Bronchial epithelial cell (primary cell): Measurements from ENCODE around the gene KLF13. TPM values are rescaled to one million over a fixed set of nuclear protein-coding genes. Genes with fewer than 3 reads are reported as not detected.

Experiments used
- DNase-seq: peaks from one replicate; pipeline ENCODE4 v3.0.0-alpha.2; 2010; ENCODE audit warnings: low read depth
- FAIRE-seq: peaks from 2 replicates; lab custom pipeline; 2011; peaks lifted over from hg19 to GRCh38; lab: Jason Lieb, UNC
- H3K27me3 ChIP-seq: 2 replicates; pipeline ENCODE4 v1.5.1; 2011; ENCODE audit warnings: low read length; ENCODE audit not compliant: control insufficient read depth, insufficient read depth
- H3K36me3 ChIP-seq: 2 replicates; pipeline ENCODE4 v1.5.1; 2011; ENCODE audit warnings: low read length; ENCODE audit not compliant: control insufficient read depth, insufficient read depth
- H3K4me3 ChIP-seq: 2 replicates; pipeline ENCODE4 v1.5.1; 2011; ENCODE audit warnings: mild to moderate bottlenecking, low read depth, low read length, control low read depth
- CTCF ChIP-seq: IDR thresholded peaks from 2 replicates; pipeline ENCODE4 v1.5.1; 2011; ENCODE audit warnings: mild to moderate bottlenecking, moderate library complexity, low read length, control low read depth, inconsistent platforms; ENCODE audit not compliant: insufficient read depth, severe bottlenecking
- total RNA-seq: library from RNA; depleted of rRNA; stranded (reverse); fragments of >200 nt; gene quantifications from 2 replicates; pipeline ENCODE4 v1.2.1, GENCODE V29; 2014

KLF13 gene
- total RNA-seq, 1 donor from 2014 or later, result 58.7 TPM

- TF ChIP-seq CTCF, result no peak
- FAIRE-seq, result no peak
- H3K27me3 ChIP-seq, result peaks cover 6% of the 10 kb centered on the region
- H3K4me3 ChIP-seq, result no peak overlapping the region
- H3K36me3 ChIP-seq, result no peaks in the 10 kb centered on the region
- DNase-seq, result no peak
Measured at GRCh38 chr15:31292391-31293015, 34.1 kb upstream of the KLF13 start.

GRCh38 chr15:31293655-31294054 lies 33.0 kb upstream of the KLF13 start:
- no peak for TF ChIP-seq CTCF
- Histone ChIP-seq H3K4me3 (no peak overlapping the region), H3K36me3 (no peaks in the 10 kb centered on the region), H3K27me3 (peaks cover 6% of the 10 kb centered on the region)
- no peak for FAIRE-seq
- no peak for DNase-seq

GRCh38 chr15:31294067-31294466 lies 32.6 kb upstream of the KLF13 start:
- DNase-seq (no peak), FAIRE-seq (no peak)
- Histone ChIP-seq H3K36me3 (no peaks in the 10 kb centered on the region), H3K27me3 (peaks cover 6% of the 10 kb centered on the region), H3K4me3 (no peak overlapping the region)
- no peak for TF ChIP-seq CTCF

GRCh38 chr15:31295658-31296057 lies 31.0 kb upstream of the KLF13 start:
- Histone ChIP-seq H3K27me3 (peaks cover 6% of the 10 kb centered on the region), H3K4me3 (no peak overlapping the region), H3K36me3 (no peaks in the 10 kb centered on the region)
- no peak for FAIRE-seq
- no peak for TF ChIP-seq CTCF
- DNase-seq, result no peak

- Histone ChIP-seq H3K27me3 (peaks cover 6% of the 10 kb centered on the region), H3K4me3 (no peak overlapping the region), H3K36me3 (no peaks in the 10 kb centered on the region)
- TF ChIP-seq CTCF, result no peak
- FAIRE-seq, result no peak
- DNase-seq, result no peak
Measured at GRCh38 chr15:31296219-31296645, 30.4 kb upstream of the KLF13 start.
